ENCODE measurements around the gene INHBE.

DNA sequence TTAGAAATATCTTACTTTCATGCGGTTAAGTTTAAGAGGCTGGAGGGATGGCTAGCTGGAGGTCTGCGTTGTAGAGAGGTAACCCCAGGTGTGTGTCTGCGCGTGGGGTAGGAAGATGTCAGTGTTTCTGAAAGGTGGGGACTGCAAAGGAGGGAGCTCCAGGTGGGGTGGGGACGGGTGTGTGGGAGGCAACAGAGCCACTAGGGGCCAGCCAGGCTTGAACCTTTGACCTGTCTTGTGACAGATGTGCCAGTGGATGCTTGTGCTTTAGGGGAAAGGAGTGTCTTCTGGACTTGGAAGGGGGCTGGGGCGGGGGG is 5.3 kb downstream of the INHBE start:
- TF ChIP-seq, protein P1, sequence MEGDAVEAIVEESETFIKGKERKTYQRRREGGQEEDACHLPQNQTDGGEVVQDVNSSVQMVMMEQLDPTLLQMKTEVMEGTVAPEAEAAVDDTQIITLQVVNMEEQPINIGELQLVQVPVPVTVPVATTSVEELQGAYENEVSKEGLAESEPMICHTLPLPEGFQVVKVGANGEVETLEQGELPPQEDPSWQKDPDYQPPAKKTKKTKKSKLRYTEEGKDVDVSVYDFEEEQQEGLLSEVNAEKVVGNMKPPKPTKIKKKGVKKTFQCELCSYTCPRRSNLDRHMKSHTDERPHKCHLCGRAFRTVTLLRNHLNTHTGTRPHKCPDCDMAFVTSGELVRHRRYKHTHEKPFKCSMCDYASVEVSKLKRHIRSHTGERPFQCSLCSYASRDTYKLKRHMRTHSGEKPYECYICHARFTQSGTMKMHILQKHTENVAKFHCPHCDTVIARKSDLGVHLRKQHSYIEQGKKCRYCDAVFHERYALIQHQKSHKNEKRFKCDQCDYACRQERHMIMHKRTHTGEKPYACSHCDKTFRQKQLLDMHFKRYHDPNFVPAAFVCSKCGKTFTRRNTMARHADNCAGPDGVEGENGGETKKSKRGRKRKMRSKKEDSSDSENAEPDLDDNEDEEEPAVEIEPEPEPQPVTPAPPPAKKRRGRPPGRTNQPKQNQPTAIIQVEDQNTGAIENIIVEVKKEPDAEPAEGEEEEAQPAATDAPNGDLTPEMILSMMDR (IDR thresholded peaks at IDR 0.05), result no peak
- TF ChIP-seq POLR2A (IDR thresholded peaks at IDR 0.05), result no peak

All from body of pancreas (tissue), 4 donors.